Measurements from ENCODE around the gene DDI2. TPM values are rescaled to one million over a fixed set of nuclear protein-coding genes. Genes with fewer than 3 reads are reported as not detected.

DDI2 gene
- total RNA-seq, 2 experiments from 2014 or later, result 33.7 to 34.9 TPM

GRCh38 chr1:15618077-15618654 is 908 bp downstream of the DDI2 start:
- POLR2A ChIA-PET, result interaction anchor here (0.6 to 3.1 kb wide), 13 partner anchors 8 to 216 kb away, joined by 3 to 18 read pairs (median 4); partner anchors contain the start of gene AGMAT
- H3K9me3 Mint-ChIP-seq, result no peaks in the 10 kb centered on the region
- ATAC-seq (no peak), DNase-seq (no peak)
- H3K4me3 Mint-ChIP-seq, result peak overlapping the region; percentile 83
- H3K27ac Mint-ChIP-seq, result peak overlapping the region; percentile 86
- H3K27me3 Mint-ChIP-seq, result no peaks in the 10 kb centered on the region
- H3K4me1 Mint-ChIP-seq (ENCODE audit: low read depth), result peaks cover 49% of the 10 kb centered on the region
- CTCF ChIA-PET, result interaction anchor here (0.7 to 2.0 kb wide), 5 partner anchors 9 to 79 kb away, joined by 3 to 5 read pairs (median 4); partner anchors contain the start of gene AGMAT
- intact Hi-C loops (cut with micrococcal nuclease), result loop anchor here (5.0 kb wide), 1 partner anchor 91 kb away; the partner anchor contains the start of gene DNAJC16
- H3K36me3 Mint-ChIP-seq (ENCODE audit: low read depth), result peaks cover 33% of the 10 kb centered on the region
- TF ChIP-seq, protein P1, sequence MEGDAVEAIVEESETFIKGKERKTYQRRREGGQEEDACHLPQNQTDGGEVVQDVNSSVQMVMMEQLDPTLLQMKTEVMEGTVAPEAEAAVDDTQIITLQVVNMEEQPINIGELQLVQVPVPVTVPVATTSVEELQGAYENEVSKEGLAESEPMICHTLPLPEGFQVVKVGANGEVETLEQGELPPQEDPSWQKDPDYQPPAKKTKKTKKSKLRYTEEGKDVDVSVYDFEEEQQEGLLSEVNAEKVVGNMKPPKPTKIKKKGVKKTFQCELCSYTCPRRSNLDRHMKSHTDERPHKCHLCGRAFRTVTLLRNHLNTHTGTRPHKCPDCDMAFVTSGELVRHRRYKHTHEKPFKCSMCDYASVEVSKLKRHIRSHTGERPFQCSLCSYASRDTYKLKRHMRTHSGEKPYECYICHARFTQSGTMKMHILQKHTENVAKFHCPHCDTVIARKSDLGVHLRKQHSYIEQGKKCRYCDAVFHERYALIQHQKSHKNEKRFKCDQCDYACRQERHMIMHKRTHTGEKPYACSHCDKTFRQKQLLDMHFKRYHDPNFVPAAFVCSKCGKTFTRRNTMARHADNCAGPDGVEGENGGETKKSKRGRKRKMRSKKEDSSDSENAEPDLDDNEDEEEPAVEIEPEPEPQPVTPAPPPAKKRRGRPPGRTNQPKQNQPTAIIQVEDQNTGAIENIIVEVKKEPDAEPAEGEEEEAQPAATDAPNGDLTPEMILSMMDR (IDR thresholded peaks at IDR 0.05), result no peak

DNA sequence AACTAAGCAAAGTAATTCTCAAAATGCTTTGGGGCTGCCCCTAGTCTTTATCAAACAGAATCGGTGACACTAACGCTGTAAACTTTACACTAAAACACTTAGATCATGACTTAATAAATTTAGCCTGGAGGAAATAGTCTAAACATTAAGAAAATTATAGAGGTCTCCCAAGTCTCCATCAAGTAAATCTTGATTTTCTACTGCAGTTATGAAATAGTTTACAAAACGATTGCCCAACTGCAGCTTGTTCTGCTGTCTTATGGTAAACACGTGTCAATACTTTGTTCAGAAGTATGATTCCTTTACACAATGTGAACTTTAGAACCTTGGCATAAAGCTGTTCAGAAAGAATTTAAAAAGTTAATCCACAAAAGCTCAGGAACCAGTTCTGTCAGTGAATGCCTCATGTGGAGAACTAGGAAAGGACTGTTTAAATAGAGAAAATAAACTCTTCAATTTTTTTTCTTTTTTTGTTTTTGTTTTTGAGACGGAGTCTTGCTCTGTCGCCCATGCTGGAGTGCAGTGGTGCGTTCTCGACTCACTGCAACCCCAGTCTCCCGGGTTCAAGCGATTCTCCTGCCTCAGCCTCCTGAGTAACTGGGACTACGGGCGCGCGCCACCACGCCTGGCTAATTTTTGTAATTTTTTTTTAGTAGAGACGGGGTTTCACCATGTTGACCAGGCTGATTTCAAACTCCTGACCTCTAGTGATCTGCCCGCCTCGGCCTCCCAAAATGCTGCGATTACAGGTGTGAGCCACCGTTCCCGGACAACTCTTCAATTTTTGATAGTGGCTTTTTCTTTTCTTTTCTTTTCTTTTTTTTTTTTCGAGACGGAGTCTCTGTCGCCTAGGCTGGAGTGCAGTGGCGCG is 1.6 kb downstream of the DDI2 start:
- H3K9me3 Mint-ChIP-seq, result no peaks in the 10 kb centered on the region
- peak overlapping the region; percentile 86 for H3K27ac Mint-ChIP-seq
- TF ChIP-seq, protein P1 (IDR thresholded peaks at IDR 0.05), result no peak
- intact Hi-C loops (cut with micrococcal nuclease), result loop anchor here (5.0 kb wide), 1 partner anchor 92 kb away; the partner anchor contains the start of gene DNAJC16
- DNase-seq, result no peak
- peaks cover 50% of the 10 kb centered on the region for H3K4me1 Mint-ChIP-seq (ENCODE audit: low read depth)
- no peaks in the 10 kb centered on the region for H3K27me3 Mint-ChIP-seq
- peaks cover 33% of the 10 kb centered on the region for H3K36me3 Mint-ChIP-seq (ENCODE audit: low read depth)
- no peak for ATAC-seq
- ChIA-PET POLR2A (interaction anchor here (0.6 to 3.1 kb wide), 11 partner anchors 9 to 215 kb away, joined by 3 to 18 read pairs (median 4); partner anchors contain the start of gene AGMAT), CTCF (interaction anchor here (0.7 to 2.0 kb wide), 4 partner anchors 8 to 78 kb away, joined by 3 to 5 read pairs (median 4); no protein-coding TSS in a partner anchor)
- H3K4me3 Mint-ChIP-seq, result peak overlapping the region; percentile 83

DNA sequence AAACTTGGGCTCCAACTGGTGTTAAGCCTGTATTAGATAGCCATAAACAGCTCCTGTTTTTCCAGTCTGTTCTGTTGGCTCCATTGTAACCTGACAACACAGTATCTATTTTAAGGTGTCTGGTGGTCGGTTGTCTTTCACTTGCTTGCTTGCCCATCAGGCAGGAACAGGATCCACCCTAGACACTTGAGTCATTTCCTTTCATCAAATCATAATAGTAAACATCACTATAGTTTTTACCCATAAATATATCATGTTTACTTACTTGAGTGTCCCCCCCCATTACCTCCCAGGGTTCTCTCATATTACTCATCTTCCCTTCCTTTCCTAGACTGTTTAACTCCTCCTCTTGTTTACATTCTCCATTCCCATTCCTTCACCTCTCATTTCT is 2.9 kb downstream of the DDI2 start:
- Mint-ChIP-seq H3K9me3 (no peaks in the 10 kb centered on the region), H3K4me3 (peak overlapping the region; percentile 45), H3K27me3 (no peaks in the 10 kb centered on the region), H3K4me1 (ENCODE audit: low read depth) (peaks cover 60% of the 10 kb centered on the region), H3K27ac (peak overlapping the region; percentile 57), H3K36me3 (ENCODE audit: low read depth) (peaks cover 36% of the 10 kb centered on the region)
- intact Hi-C loops (cut with micrococcal nuclease), result no loop called here
- ATAC-seq (no peak), DNase-seq (no peak)
- TF ChIP-seq, protein P1 (IDR thresholded peaks at IDR 0.05), result no peak
- POLR2A ChIA-PET, result interaction anchor here (2.9 kb wide), 1 partner anchor 17 kb away, joined by 18 read pairs; no protein-coding TSS in a partner anchor
- CTCF ChIA-PET, result interaction anchor here (1.4 kb wide), 1 partner anchor 15 kb away, joined by 3 read pairs; no protein-coding TSS in a partner anchor

- peak overlapping the region; percentile 66 for H3K27ac Mint-ChIP-seq
- CTCF ChIA-PET, result interaction anchor here (1.1 to 1.4 kb wide), 3 partner anchors 9 to 25 kb away, joined by 3 read pairs; no protein-coding TSS in a partner anchor
- peaks cover 37% of the 10 kb centered on the region for H3K36me3 Mint-ChIP-seq (ENCODE audit: low read depth)
Measured at GRCh38 chr1:15620902-15621682, 3.8 kb downstream of the DDI2 start.

More at GRCh38 chr1:15620902-15621682, 3.8 kb downstream of the DDI2 start:
- ATAC-seq (no peak), DNase-seq (no peak)
- intact Hi-C loops (cut with micrococcal nuclease), result no loop called here
- no peak overlapping the region for H3K4me3 Mint-ChIP-seq
- TF ChIP-seq, protein P1 (IDR thresholded peaks at IDR 0.05), result no peak
- H3K4me1 Mint-ChIP-seq (ENCODE audit: low read depth), result peaks cover 63% of the 10 kb centered on the region
- POLR2A ChIA-PET, result no interaction called here
- H3K27me3 Mint-ChIP-seq, result no peaks in the 10 kb centered on the region
- H3K9me3 Mint-ChIP-seq, result no peaks in the 10 kb centered on the region

All from activated CD8-positive, alpha-beta T cell treated with anti-CD3 and anti-CD28 coated beads for 36 hours (primary cell).